Measurements from ENCODE around the gene TCEAL3. TPM values are rescaled to one million over a fixed set of nuclear protein-coding genes. Genes with fewer than 3 reads are reported as not detected.

TCEAL3 gene
- total RNA-seq, 5 donors from 2014 or later (not counting 1 experiment from before 2014, with no cell fraction given) = 4.3 to 6.8 (median 5.8) TPM

DNA sequence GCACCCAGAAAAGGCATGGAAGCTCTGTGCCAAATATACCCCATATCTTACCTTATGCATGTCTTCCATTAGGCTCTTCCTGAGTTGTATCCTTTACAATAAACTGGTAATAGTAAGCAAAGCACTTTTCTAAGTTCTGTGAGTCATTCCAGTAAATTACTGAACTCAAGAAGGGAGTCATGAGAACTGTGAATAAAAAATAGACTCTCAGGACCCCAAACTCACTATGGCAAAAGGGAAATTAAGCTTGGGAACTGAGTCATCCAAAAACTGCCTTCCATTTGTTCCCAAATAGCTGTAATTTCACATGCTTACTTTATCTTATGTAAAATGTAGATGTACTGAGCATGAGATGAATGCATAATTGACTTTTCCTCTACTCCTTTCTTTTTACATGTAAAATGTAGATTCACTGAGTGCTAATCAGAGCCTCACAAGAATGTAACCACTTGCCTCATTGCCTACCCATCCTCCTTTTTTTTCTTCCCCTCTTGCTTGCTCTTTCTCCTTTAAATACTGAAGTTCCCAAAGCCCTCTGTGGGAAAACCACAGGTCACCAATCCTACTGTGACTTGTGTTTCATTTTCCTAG, 8.1 kb downstream of the TCEAL3 start:
- ATAC-seq (replicated peaks in 1 of 4) (no peak), DNase-seq (no peak)
- CTCF ChIA-PET = interaction anchor here in 1 of 2 donors (0.5 kb wide), 1 partner anchor 73 kb away, joined by 3 read pairs; no protein-coding TSS in a partner anchor
- Mint-ChIP-seq H3K36me3 (no peaks in the 10 kb centered on the region), H3K27me3 (peaks cover 0 to 4% of the 10 kb centered on the region in 2 donors), H3K9me3 (no peaks in the 10 kb centered on the region), H3K4me3 (no peak overlapping the region), H3K27ac (no peak overlapping the region), H3K4me1 (no peaks in the 10 kb centered on the region)
- no peaks in the 10 kb centered on the region for H3K9me3 ChIP-seq
- H3K4me3 ChIP-seq (ENCODE audit: control insufficient read depth in 1 of 2, extremely low read depth in 1 of 2, low read length in 1 of 2) = no peak overlapping the region
- H3K4me1 ChIP-seq (ENCODE audit: control insufficient read depth in 1 of 2, extremely low read depth in 1 of 2, insufficient read depth in 2 of 2, low read length in 2 of 2) = no peaks in the 10 kb centered on the region
- POLR2A ChIA-PET = no interaction called here
- H3K27me3 ChIP-seq (replicated peaks in 1 of 2; ENCODE audit: control insufficient read depth in 2 of 2, extremely low read depth in 1 of 2, insufficient read depth in 2 of 2, low read length in 1 of 2) = no peaks in the 10 kb centered on the region
- H3K27ac ChIP-seq (ENCODE audit: low read length) = no peak overlapping the region
- H3K36me3 ChIP-seq (ENCODE audit: control insufficient read depth in 2 of 2, extremely low read depth in 1 of 2, insufficient read depth in 1 of 2, low read length in 1 of 2) = no peaks in the 10 kb centered on the region

DNA sequence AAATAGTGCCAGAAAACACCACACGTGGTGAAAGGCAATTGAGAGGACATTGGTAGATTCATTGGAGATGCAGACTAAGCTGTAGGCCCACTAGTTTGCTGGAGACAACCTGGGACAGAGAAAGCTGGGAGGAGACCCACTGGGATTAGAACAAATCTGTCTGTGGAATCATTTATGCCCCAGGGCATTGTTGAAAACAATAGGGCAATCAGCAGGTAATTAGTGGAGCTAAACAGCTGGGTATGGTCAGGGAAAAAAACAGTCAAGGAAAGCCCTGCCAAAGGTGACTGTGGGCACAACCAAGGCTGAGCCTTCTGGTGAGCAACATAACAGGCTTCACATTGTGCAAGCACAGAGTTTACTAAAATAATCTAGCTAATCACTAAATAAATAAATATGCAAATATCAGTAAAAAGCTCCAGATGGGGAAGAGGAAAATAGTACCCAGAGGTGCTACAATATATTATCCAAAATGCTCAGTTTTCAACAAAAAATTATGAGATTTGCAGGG, 9.0 kb downstream of the TCEAL3 start:
- DNase-seq (no peak), ATAC-seq (replicated peaks in 1 of 4) (no peak)
- Histone ChIP-seq H3K36me3 (ENCODE audit: control insufficient read depth in 2 of 2, extremely low read depth in 1 of 2, insufficient read depth in 1 of 2, low read length in 1 of 2) (no peaks in the 10 kb centered on the region), H3K27me3 (replicated peaks in 1 of 2; ENCODE audit: control insufficient read depth in 2 of 2, extremely low read depth in 1 of 2, insufficient read depth in 2 of 2, low read length in 1 of 2) (no peaks in the 10 kb centered on the region), H3K27ac (ENCODE audit: low read length) (no peak overlapping the region), H3K4me1 (ENCODE audit: control insufficient read depth in 1 of 2, extremely low read depth in 1 of 2, insufficient read depth in 2 of 2, low read length in 2 of 2) (no peaks in the 10 kb centered on the region), H3K9me3 (no peaks in the 10 kb centered on the region), H3K4me3 (ENCODE audit: control insufficient read depth in 1 of 2, extremely low read depth in 1 of 2, low read length in 1 of 2) (no peak overlapping the region)
- Mint-ChIP-seq H3K9me3 (no peaks in the 10 kb centered on the region), H3K4me1 (no peaks in the 10 kb centered on the region), H3K27me3 (peaks cover 0 to 4% of the 10 kb centered on the region in 2 donors), H3K27ac (no peak overlapping the region), H3K36me3 (no peaks in the 10 kb centered on the region), H3K4me3 (no peak overlapping the region)
- CTCF ChIA-PET = interaction anchor here in 1 of 2 donors (1.4 kb wide), 1 partner anchor 70 kb away, joined by 3 read pairs; no protein-coding TSS in a partner anchor
- no CpG with 5 or more reads among the region's 1 CpG for WGBS (ENCODE audit: insufficient coverage)
- POLR2A ChIA-PET = no interaction called here

DNA sequence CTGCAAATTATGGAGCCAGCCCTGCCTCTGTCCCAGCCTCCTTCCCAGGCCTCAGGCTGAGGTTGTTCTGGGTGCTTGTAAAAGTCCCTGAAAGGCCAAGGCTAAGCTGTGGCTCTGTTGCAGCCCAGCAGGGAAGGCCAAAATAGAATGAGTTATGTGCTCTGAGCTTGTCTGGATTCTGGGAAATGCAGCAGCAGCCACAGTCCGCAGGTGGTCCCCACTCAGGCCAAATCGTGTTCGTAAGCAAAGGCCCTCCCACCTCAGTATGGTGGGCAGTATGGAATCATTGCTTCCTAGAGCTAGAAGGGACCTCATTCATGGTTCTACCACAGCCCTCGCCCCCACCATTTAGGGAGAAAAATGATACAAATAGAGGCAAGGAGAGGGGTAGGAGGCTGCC, 16.3 kb downstream of the TCEAL3 start:
- CTCF ChIA-PET = no interaction called here
- no peak for ATAC-seq (replicated peaks in 1 of 4)
- H3K4me3 Mint-ChIP-seq = no peak overlapping the region

DNA sequence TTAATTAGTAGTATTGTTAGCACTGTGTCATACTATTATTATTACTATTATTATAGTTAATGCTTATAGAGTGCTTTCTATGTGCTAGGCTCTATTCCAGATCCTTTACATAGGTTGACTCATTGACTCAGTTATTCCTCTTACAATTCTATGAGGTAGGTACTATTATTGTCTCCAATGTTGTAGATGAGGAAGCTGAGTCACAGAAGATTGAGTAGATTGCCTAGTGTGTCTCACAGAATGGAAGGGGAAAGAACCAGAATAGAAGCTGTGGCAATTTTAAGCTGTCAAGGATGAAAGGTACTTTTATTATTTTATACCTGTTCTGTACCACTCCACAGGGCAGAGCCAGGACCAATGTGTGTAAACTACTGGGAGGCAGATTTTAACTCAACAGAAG, 19.1 kb downstream of the TCEAL3 start:
- H3K36me3 ChIP-seq (ENCODE audit: control insufficient read depth in 2 of 2, extremely low read depth in 1 of 2, insufficient read depth in 1 of 2, low read length in 1 of 2) = no peaks in the 10 kb centered on the region
- POLR2A ChIA-PET = interaction anchor here in 1 of 2 donors (0.6 kb wide), 1 partner anchor 40 kb away, joined by 3 read pairs; no protein-coding TSS in a partner anchor
- H3K4me1 ChIP-seq (ENCODE audit: control insufficient read depth in 1 of 2, extremely low read depth in 1 of 2, insufficient read depth in 2 of 2, low read length in 2 of 2) = peaks cover 2 to 9% of the 10 kb centered on the region in 2 experiments
- no peak for DNase-seq
- H3K27me3 ChIP-seq (replicated peaks in 1 of 2; ENCODE audit: control insufficient read depth in 2 of 2, extremely low read depth in 1 of 2, insufficient read depth in 2 of 2, low read length in 1 of 2) = no peaks in the 10 kb centered on the region
- no peaks in the 10 kb centered on the region for H3K9me3 ChIP-seq
- H3K4me1 Mint-ChIP-seq = peaks cover 10 to 18% (median 15%) of the 10 kb centered on the region in 3 donors
- CTCF ChIA-PET = no interaction called here
- no peaks in the 10 kb centered on the region for H3K36me3 Mint-ChIP-seq
- no peak overlapping the region for H3K27ac ChIP-seq (ENCODE audit: low read length)
- peaks cover 0 to 6% of the 10 kb centered on the region in 2 donors for H3K27me3 Mint-ChIP-seq
- H3K9me3 Mint-ChIP-seq = no peaks in the 10 kb centered on the region
- H3K27ac Mint-ChIP-seq = no peak overlapping the region
- no peak overlapping the region for H3K4me3 Mint-ChIP-seq
- ATAC-seq (replicated peaks in 1 of 4) = no peak
- no peak overlapping the region for H3K4me3 ChIP-seq (ENCODE audit: control insufficient read depth in 1 of 2, extremely low read depth in 1 of 2, low read length in 1 of 2)

More for the DNA sequence above, 16.3 kb downstream of the TCEAL3 start:
- Mint-ChIP-seq H3K9me3 (no peaks in the 10 kb centered on the region), H3K27ac (no peak overlapping the region), H3K4me1 (peaks cover 5 to 12% (median 7%) of the 10 kb centered on the region in 3 donors), H3K27me3 (peaks cover 0 to 6% of the 10 kb centered on the region in 2 donors), H3K36me3 (no peaks in the 10 kb centered on the region)
- Histone ChIP-seq H3K9me3 (no peaks in the 10 kb centered on the region), H3K27ac (ENCODE audit: low read length) (no peak overlapping the region), H3K4me3 (ENCODE audit: control insufficient read depth in 1 of 2, extremely low read depth in 1 of 2, low read length in 1 of 2) (no peak overlapping the region), H3K4me1 (ENCODE audit: control insufficient read depth in 1 of 2, extremely low read depth in 1 of 2, insufficient read depth in 2 of 2, low read length in 2 of 2) (peaks cover 0 to 2% of the 10 kb centered on the region in 2 experiments), H3K36me3 (ENCODE audit: control insufficient read depth in 2 of 2, extremely low read depth in 1 of 2, insufficient read depth in 1 of 2, low read length in 1 of 2) (no peaks in the 10 kb centered on the region), H3K27me3 (replicated peaks in 1 of 2; ENCODE audit: control insufficient read depth in 2 of 2, extremely low read depth in 1 of 2, insufficient read depth in 2 of 2, low read length in 1 of 2) (no peaks in the 10 kb centered on the region)
- WGBS (ENCODE audit: insufficient coverage) = no CpG with 5 or more reads among the region's 4 CpGs
- no peak for DNase-seq
- POLR2A ChIA-PET = no interaction called here

DNA sequence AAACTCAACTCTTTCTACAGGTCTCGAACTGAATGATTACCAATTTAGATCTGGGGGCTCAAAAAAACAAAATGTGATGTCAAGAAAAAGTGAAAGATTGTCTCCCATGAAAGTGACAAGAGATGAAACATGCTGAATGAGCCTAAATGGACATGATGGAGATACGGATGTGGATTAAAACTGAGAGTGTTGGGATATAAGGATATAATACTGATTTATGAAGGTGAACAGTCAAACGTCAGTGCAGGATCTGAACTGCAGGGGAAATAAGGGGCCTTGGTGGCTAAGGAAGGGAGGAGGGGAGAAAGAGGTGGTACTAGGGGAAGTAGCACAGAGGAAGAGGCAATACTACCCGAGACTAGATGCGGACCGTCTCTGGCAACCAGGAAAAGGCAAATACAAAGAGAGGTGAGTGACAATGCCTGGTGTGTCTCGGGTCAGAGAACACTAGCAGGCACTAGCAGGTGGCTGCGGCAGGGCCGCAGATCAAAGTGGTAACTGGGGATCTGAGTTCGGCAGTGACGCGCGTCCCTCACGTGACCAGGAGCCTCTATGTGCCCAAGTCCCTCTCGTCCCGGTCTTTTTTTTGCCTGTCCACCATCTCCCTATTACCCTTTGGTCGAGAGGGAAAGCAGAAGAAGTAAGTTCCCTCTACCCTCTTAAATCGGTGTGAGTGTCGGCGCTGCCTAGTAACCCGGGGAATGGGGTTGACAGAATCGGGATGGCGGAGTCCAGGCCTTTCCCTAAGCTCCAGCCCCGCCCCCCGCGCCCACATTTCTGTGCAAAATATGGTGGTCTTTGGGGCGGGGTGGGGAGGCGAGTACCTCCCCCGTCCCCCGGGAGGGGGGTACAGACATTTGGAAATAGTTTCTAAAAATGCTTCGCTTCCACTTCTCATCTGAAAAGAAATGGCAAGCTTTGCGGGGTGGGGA, 20.9 kb downstream of the TCEAL3 start, which contains the start of gene TCEAL1:
TCEAL1 (plus strand) TSS at position 590 of the 932 bp plus-strand sequence. CDS start 942 bp downstream, outside the sequence.
- Mint-ChIP-seq H3K27ac (peak within 1 kb of the TSS; percentile 67 to 77), H3K9me3 (no peaks in the 10 kb centered on the region), H3K4me1 (peaks cover 10 to 18% (median 15%) of the 10 kb centered on the region in 3 donors), H3K36me3 (no peaks in the 10 kb centered on the region), H3K27me3 (peaks cover 0 to 6% of the 10 kb centered on the region in 2 donors), H3K4me3 (peak within 1 kb of the TSS; percentile 83 to 89 (median 84))
- ATAC-seq (replicated peaks in 1 of 4) = peak; percentile 56 to 84 (median 66)
- Histone ChIP-seq H3K9me3 (no peaks in the 10 kb centered on the region), H3K4me3 (ENCODE audit: control insufficient read depth in 1 of 2, extremely low read depth in 1 of 2, low read length in 1 of 2) (peak within 1 kb of the TSS; percentile 78 to 82), H3K36me3 (ENCODE audit: control insufficient read depth in 2 of 2, extremely low read depth in 1 of 2, insufficient read depth in 1 of 2, low read length in 1 of 2) (no peaks in the 10 kb centered on the region), H3K27me3 (replicated peaks in 1 of 2; ENCODE audit: control insufficient read depth in 2 of 2, extremely low read depth in 1 of 2, insufficient read depth in 2 of 2, low read length in 1 of 2) (no peaks in the 10 kb centered on the region), H3K27ac (ENCODE audit: low read length) (peak within 1 kb of the TSS; percentile 69), H3K4me1 (ENCODE audit: control insufficient read depth in 1 of 2, extremely low read depth in 1 of 2, insufficient read depth in 2 of 2, low read length in 2 of 2) (peaks cover 2 to 9% of the 10 kb centered on the region in 2 experiments)
- DNase-seq = peak in 20 of 35 experiments; percentile 10 to 64 (median 23)
- POLR2A ChIA-PET = interaction anchor here (0.5 to 0.7 kb wide), 3 partner anchors 43 to 59 kb away, joined by 3 to 5 read pairs (median 3); no protein-coding TSS in a partner anchor
- CTCF ChIA-PET = interaction anchor here in 1 of 2 donors (0.6 kb wide), 1 partner anchor 977 kb away, joined by 4 read pairs; the partner anchor contains the start of gene GPRASP1
- 7% methylated on average over 5 of the region's 32 CpGs for WGBS (ENCODE audit: insufficient coverage)
